DND-41 (cell line): Measurements from ENCODE around the gene ZC2HC1B.

Experiments
- ATAC-seq: fragments of 200-7000 bp; cut with Tn5 transposase; 3 replicates; pipeline ENCODE4 v1.9.1; 2021; ENCODE audit warnings: low read depth; ENCODE audit not compliant: insufficient read depth
- DNase-seq: peaks from one replicate; pipeline ENCODE4 v3.0.0-alpha.2; 2020
- H2AFZ ChIP-seq: 2 replicates; pipeline ENCODE4 v1.6.0; 2012; ENCODE audit warnings: low read depth, low read length
- H3K27ac ChIP-seq: 2 replicates; pipeline ENCODE4 v1.5.1; 2012; ENCODE audit warnings: low read length, inconsistent platforms
- H3K27me3 ChIP-seq: fragments of 200-600 bp; sonication (generic); 2 replicates; pipeline ENCODE4 v1.6.0; 2012; ENCODE audit warnings: low read length, mild to moderate bottlenecking, inconsistent platforms; ENCODE audit not compliant: insufficient read depth, poor library complexity
- H3K36me3 ChIP-seq: 2 replicates; pipeline ENCODE4 v1.5.1; 2012; ENCODE audit warnings: low read length, inconsistent platforms; ENCODE audit not compliant: insufficient read depth
- H3K4me1 ChIP-seq: 2 replicates; pipeline ENCODE4 v1.5.1; 2012; ENCODE audit warnings: mild to moderate bottlenecking, low read length; ENCODE audit not compliant: insufficient read depth
- H3K4me2 ChIP-seq: 2 replicates; pipeline ENCODE4 v1.6.0; 2012; ENCODE audit warnings: mild to moderate bottlenecking, moderate library complexity, low read length, inconsistent platforms; ENCODE audit not compliant: insufficient read depth
- H3K4me3 ChIP-seq, 2 experiments: fragments of 200-600 bp in 1 of 2; shearing (Covaris generic) in 1 of 2; 2 replicates each; pipeline ENCODE4 v1.5.1; 2012 to 2016; ENCODE audit warnings: inconsistent platforms in 2 of 2, low read length in 2 of 2, mild to moderate bottlenecking in 2 of 2, low read depth in 1 of 2, moderate library complexity in 1 of 2
- H3K79me2 ChIP-seq: 2 replicates; pipeline ENCODE4 v1.6.0; 2012; ENCODE audit warnings: low read length, inconsistent platforms; ENCODE audit not compliant: insufficient read depth
- H3K9ac ChIP-seq: 2 replicates; pipeline ENCODE4 v1.6.0; 2012; ENCODE audit warnings: low read depth, mild to moderate bottlenecking, inconsistent platforms, low read length, moderate library complexity
- H3K9me3 ChIP-seq: 2 replicates; pipeline ENCODE4 v1.5.1; 2012; ENCODE audit warnings: low read length, moderate library complexity, mild to moderate bottlenecking, inconsistent platforms; ENCODE audit not compliant: insufficient read depth, severe bottlenecking
- H4K20me1 ChIP-seq: 2 replicates; pipeline ENCODE4 v1.6.0; 2012; ENCODE audit warnings: low read length; ENCODE audit not compliant: insufficient read depth
- CTCF ChIP-seq: IDR thresholded peaks from 2 replicates; pipeline ENCODE4 v1.5.1; 2012; ENCODE audit warnings: borderline replicate concordance, low read length, moderate library complexity, mild to moderate bottlenecking; ENCODE audit not compliant: poor library complexity, severe bottlenecking; ENCODE audit errors: extremely low read depth
- EZH2 ChIP-seq: IDR thresholded peaks from 3 replicates; pipeline ENCODE4 v1.6.1; 2012; ENCODE audit warnings: borderline replicate concordance, low read depth, mild to moderate bottlenecking, moderate library complexity, low read length, inconsistent platforms; ENCODE audit not compliant: severe bottlenecking

ZC2HC1B gene

GRCh38 chr6:143967706-143968376 lies 103.6 kb downstream of the ZC2HC1B start:
- no peaks in the 10 kb centered on the region for H3K4me1 ChIP-seq
- H3K9ac ChIP-seq = no peak overlapping the region
- DNase-seq (no peak), ATAC-seq (no peak)
- no peaks in the 10 kb centered on the region for H3K36me3 ChIP-seq
- no peak overlapping the region for H3K27ac ChIP-seq
- H3K9me3 ChIP-seq = no peaks in the 10 kb centered on the region
- no peak for TF ChIP-seq EZH2
- no peak for TF ChIP-seq CTCF
- no peak overlapping the region for H3K4me2 ChIP-seq
- H2AFZ ChIP-seq = no peak overlapping the region
- no peak overlapping the region for H3K4me3 ChIP-seq
- H4K20me1 ChIP-seq = no peaks in the 10 kb centered on the region
- H3K27me3 ChIP-seq = no peaks in the 10 kb centered on the region
- H3K79me2 ChIP-seq = no peaks in the 10 kb centered on the region

GRCh38 chr6:143969077-143969476 lies 104.8 kb downstream of the ZC2HC1B start:
- TF ChIP-seq CTCF = no peak
- no peaks in the 10 kb centered on the region for H4K20me1 ChIP-seq
- H3K4me3 ChIP-seq = no peak overlapping the region
- H3K27ac ChIP-seq = no peak overlapping the region
- H3K9me3 ChIP-seq = no peaks in the 10 kb centered on the region
- H3K27me3 ChIP-seq = peaks cover under 1% of the 10 kb centered on the region
- DNase-seq (peak; percentile 4), ATAC-seq (peak; percentile 45; the same call in 2 of the 3 replicates)
- no peak overlapping the region for H2AFZ ChIP-seq
- no peaks in the 10 kb centered on the region for H3K4me1 ChIP-seq
- H3K79me2 ChIP-seq = no peaks in the 10 kb centered on the region
- H3K36me3 ChIP-seq = no peaks in the 10 kb centered on the region
- no peak overlapping the region for H3K4me2 ChIP-seq
- no peak overlapping the region for H3K9ac ChIP-seq

GRCh38 chr6:143970456-143971218 lies 106.4 kb downstream of the ZC2HC1B start:
- H3K4me3 ChIP-seq = no peak overlapping the region
- H3K4me1 ChIP-seq = no peaks in the 10 kb centered on the region
- no peak for TF ChIP-seq CTCF
- TF ChIP-seq EZH2 = no peak
- H3K9ac ChIP-seq = no peak overlapping the region
- H3K79me2 ChIP-seq = no peaks in the 10 kb centered on the region
- no peak overlapping the region for H3K4me2 ChIP-seq
- H3K27me3 ChIP-seq = peaks cover 3% of the 10 kb centered on the region
- no peaks in the 10 kb centered on the region for H3K9me3 ChIP-seq
- H2AFZ ChIP-seq = no peak overlapping the region
- no peak for DNase-seq
- H4K20me1 ChIP-seq = no peaks in the 10 kb centered on the region
- no peak for ATAC-seq
- H3K36me3 ChIP-seq = no peaks in the 10 kb centered on the region
- no peak overlapping the region for H3K27ac ChIP-seq
